ENCODE measurements around the gene ALOX5.

GRCh38 chr10:45463244-45464116 is 89.5 kb downstream of the ALOX5 start:
- no peak for TF ChIP-seq POLR2A (IDR thresholded peaks at IDR 0.05; ENCODE audit: low read length)
- no peak for TF ChIP-seq GATA1 (IDR thresholded peaks at IDR 0.05; ENCODE audit: low read depth, low read length)
